Astrocyte (in vitro differentiated cells and primary cell): Measurements from ENCODE around the gene BSN. TPM values are rescaled to one million over a fixed set of nuclear protein-coding genes. Genes with fewer than 3 reads are reported as not detected.

ENCODE experiments used
- DNase-seq: peaks from one replicate; pipeline ENCODE4 v3.0.0-alpha.2; 2010; ENCODE audit warnings: low read depth
- FAIRE-seq: peaks from 2 replicates; lab custom pipeline; 2011; peaks lifted over from hg19 to GRCh38; lab: Jason Lieb, UNC
- H2AFZ ChIP-seq: 2 replicates; pipeline ENCODE4 v1.6.0; 2012; ENCODE audit warnings: low read depth, low read length, inconsistent platforms
- H3K27ac ChIP-seq: 2 replicates; pipeline ENCODE4 v1.5.1; 2011; ENCODE audit warnings: low read depth, low read length, inconsistent platforms
- H3K27me3 ChIP-seq: 2 replicates; pipeline ENCODE4 v1.6.0; 2011; ENCODE audit warnings: low read length, inconsistent platforms; ENCODE audit not compliant: insufficient read depth
- H3K36me3 ChIP-seq: 2 replicates; pipeline ENCODE4 v1.5.1; 2011; ENCODE audit warnings: low read length, inconsistent platforms; ENCODE audit not compliant: insufficient read depth
- H3K4me1 ChIP-seq: 2 replicates; pipeline ENCODE4 v1.5.1; 2011; ENCODE audit warnings: low read length, inconsistent platforms; ENCODE audit not compliant: insufficient read depth
- H3K4me2 ChIP-seq: 2 replicates; pipeline ENCODE4 v1.6.0; 2012; ENCODE audit warnings: low read length, inconsistent platforms
- H3K4me3 ChIP-seq: 2 replicates; pipeline ENCODE4 v1.5.1; 2011; ENCODE audit warnings: low read depth, mild to moderate bottlenecking, low read length, inconsistent platforms; ENCODE audit not compliant: insufficient read depth
- H3K79me2 ChIP-seq: 2 replicates; pipeline ENCODE4 v1.6.0; 2012; ENCODE audit warnings: mild to moderate bottlenecking, low read length, inconsistent platforms; ENCODE audit not compliant: insufficient read depth
- H3K9ac ChIP-seq: 2 replicates; pipeline ENCODE4 v1.6.0; 2012; ENCODE audit warnings: mild to moderate bottlenecking, low read length, inconsistent platforms
- H3K9me3 ChIP-seq: 2 replicates; pipeline ENCODE4 v1.5.1; 2012; ENCODE audit warnings: low read depth, mild to moderate bottlenecking, low read length, inconsistent platforms; ENCODE audit not compliant: insufficient read depth
- H4K20me1 ChIP-seq: 2 replicates; pipeline ENCODE4 v1.6.0; 2012; ENCODE audit warnings: low read length, inconsistent platforms; ENCODE audit not compliant: insufficient read depth
- H3K27ac Mint-ChIP-seq: one replicate; pipeline ENCODE4 v1.8.0; 2021; ENCODE audit warnings: mild to moderate bottlenecking, mixed read lengths; ENCODE audit not compliant: unreplicated experiment
- H3K27me3 Mint-ChIP-seq: one replicate; pipeline ENCODE4 v1.8.0; 2021; ENCODE audit warnings: low read depth, mixed read lengths; ENCODE audit not compliant: unreplicated experiment
- H3K36me3 Mint-ChIP-seq: one replicate; pipeline ENCODE4 v1.8.0; 2021; ENCODE audit warnings: low read depth, mixed read lengths; ENCODE audit not compliant: unreplicated experiment
- H3K4me1 Mint-ChIP-seq: one replicate; pipeline ENCODE4 v1.8.0; 2021; ENCODE audit warnings: low read depth, mixed read lengths; ENCODE audit not compliant: unreplicated experiment
- H3K4me3 Mint-ChIP-seq: one replicate; pipeline ENCODE4 v1.8.0; 2021; ENCODE audit warnings: mild to moderate bottlenecking, moderate library complexity, mixed read lengths; ENCODE audit not compliant: unreplicated experiment
- H3K9me3 Mint-ChIP-seq: one replicate; pipeline ENCODE4 v1.8.0; 2021; ENCODE audit warnings: mild to moderate bottlenecking, mixed read lengths; ENCODE audit not compliant: unreplicated experiment
- CTCF ChIP-seq: IDR thresholded peaks from 2 replicates; pipeline ENCODE4 v1.5.1; 2011; ENCODE audit warnings: low read depth, mild to moderate bottlenecking, inconsistent platforms, low read length, moderate library complexity; ENCODE audit not compliant: insufficient read depth
- EZH2 ChIP-seq: IDR thresholded peaks from 2 replicates; pipeline ENCODE4 v1.6.1; 2012; ENCODE audit warnings: mild to moderate bottlenecking, low read length, inconsistent platforms; ENCODE audit not compliant: insufficient read depth
- total RNA-seq: library from RNA; stranded (reverse); gene quantifications from 2 replicates; pipeline ENCODE4 v1.2.1, GENCODE V29; 2021

Gene BSN
- total RNA-seq, 1 donor from 2014 or later = 0.86 TPM

- Mint-ChIP-seq H3K27me3 (peaks cover 5% of the 10 kb centered on the region), H3K4me3 (peak overlapping the region; percentile 20), H3K9me3 (peaks cover 5% of the 10 kb centered on the region), H3K36me3 (no peaks in the 10 kb centered on the region), H3K27ac (no peak overlapping the region), H3K4me1 (peaks cover 10% of the 10 kb centered on the region)
- FAIRE-seq = no peak
- H3K4me2 ChIP-seq = no peak overlapping the region
- H3K4me1 ChIP-seq = peaks cover 2% of the 10 kb centered on the region
- no peaks in the 10 kb centered on the region for H4K20me1 ChIP-seq
- no peaks in the 10 kb centered on the region for H3K27me3 ChIP-seq
- no peaks in the 10 kb centered on the region for H3K79me2 ChIP-seq
- TF ChIP-seq CTCF (no peak), EZH2 (no peak)
- no peaks in the 10 kb centered on the region for H3K9me3 ChIP-seq
- H2AFZ ChIP-seq = no peak overlapping the region
- H3K4me3 ChIP-seq = no peak overlapping the region
- H3K27ac ChIP-seq = no peak overlapping the region
- no peaks in the 10 kb centered on the region for H3K36me3 ChIP-seq
- no peak for DNase-seq
- H3K9ac ChIP-seq = no peak overlapping the region
These were observed 57.0 kb downstream of the BSN start for GRCh38 chr3:49611291-49611690.

GRCh38 chr3:49611719-49612118 lies 57.4 kb downstream of the BSN start:
- Histone ChIP-seq H4K20me1 (no peaks in the 10 kb centered on the region), H2AFZ (no peak overlapping the region), H3K79me2 (no peaks in the 10 kb centered on the region), H3K4me3 (no peak overlapping the region), H3K4me1 (peaks cover 7% of the 10 kb centered on the region), H3K27me3 (no peaks in the 10 kb centered on the region), H3K9me3 (no peaks in the 10 kb centered on the region), H3K27ac (no peak overlapping the region), H3K9ac (no peak overlapping the region), H3K4me2 (no peak overlapping the region), H3K36me3 (no peaks in the 10 kb centered on the region)
- Mint-ChIP-seq H3K4me3 (no peak overlapping the region), H3K36me3 (no peaks in the 10 kb centered on the region), H3K27ac (no peak overlapping the region), H3K4me1 (peaks cover 14% of the 10 kb centered on the region), H3K9me3 (peaks cover 5% of the 10 kb centered on the region), H3K27me3 (peaks cover 5% of the 10 kb centered on the region)
- peak; percentile 32 for DNase-seq
- no peak for FAIRE-seq
- TF ChIP-seq CTCF (no peak), EZH2 (no peak)

GRCh38 chr3:49614936-49615335 lies 60.7 kb downstream of the BSN start:
- no peak for TF ChIP-seq EZH2
- TF ChIP-seq CTCF = no peak
- Mint-ChIP-seq H3K4me1 (peaks cover 9% of the 10 kb centered on the region), H3K4me3 (no peak overlapping the region), H3K36me3 (no peaks in the 10 kb centered on the region), H3K27ac (no peak overlapping the region), H3K27me3 (peaks cover 10% of the 10 kb centered on the region), H3K9me3 (peaks cover 5% of the 10 kb centered on the region)
- Histone ChIP-seq H4K20me1 (no peaks in the 10 kb centered on the region), H3K9me3 (no peaks in the 10 kb centered on the region), H3K4me1 (peaks cover 15% of the 10 kb centered on the region), H3K27me3 (no peaks in the 10 kb centered on the region), H3K9ac (no peak overlapping the region), H3K36me3 (no peaks in the 10 kb centered on the region), H3K4me2 (no peak overlapping the region), H3K79me2 (no peaks in the 10 kb centered on the region), H3K27ac (no peak overlapping the region), H3K4me3 (no peak overlapping the region), H2AFZ (no peak overlapping the region)
- DNase-seq = no peak
- no peak for FAIRE-seq
